Sigmoid colon (tissue), 4 donors: ENCODE results near the gene SRC.

Experiments
- CTCF ChIP-seq, 4 experiments: fragments of 450-650 bp in 3 of 4; fragments of 200-600 bp in 1 of 4; IDR thresholded peaks; one replicate each; pipeline ENCODE4 v1.5.1; 2016 to 2019; ENCODE audit warnings: antibody characterized with exemption in 4 of 4, mild to moderate bottlenecking in 3 of 4, moderate library complexity in 2 of 4
- EP300 ChIP-seq, 4 donors: sonication (generic); formaldehyde crosslinking; IDR thresholded peaks; one replicate each; pipeline ENCODE4 v1.6.1; 2017; ENCODE audit warnings: antibody characterized with exemption in 4 of 4
- POLR2A ChIP-seq, 2 donors: fragments of 450-650 bp; IDR thresholded peaks; one replicate each; pipeline ENCODE4 v1.6.1; 2016; ENCODE audit warnings: antibody characterized with exemption in 2 of 2, mild to moderate bottlenecking in 2 of 2, moderate library complexity in 2 of 2
- POLR2AphosphoS5 ChIP-seq, 4 donors: sonication (generic); formaldehyde crosslinking; IDR thresholded peaks; one replicate each; pipeline ENCODE4 v1.6.1; 2017; ENCODE audit warnings: antibody characterized with exemption in 4 of 4

GRCh38 chr20:37315021-37315451, 30.9 kb upstream of the SRC start:
- TF ChIP-seq POLR2AphosphoS5 (IDR thresholded peaks at IDR 0.05): peak; percentile 70 to 76 (median 74)
- TF ChIP-seq CTCF (IDR thresholded peaks at IDR 0.05): no peak
- TF ChIP-seq POLR2A (IDR thresholded peaks at IDR 0.05): no peak
- TF ChIP-seq EP300 (IDR thresholded peaks at IDR 0.05): peak in 2 of 4 donors; percentile 17 to 51
